OCI-LY7 (cell line): ENCODE measurements around the gene IL36B. TPM values are rescaled to one million over a fixed set of nuclear protein-coding genes. Genes with fewer than 3 reads are reported as not detected.

ENCODE experiments used
- BruUV-seq: library from RNA; stranded (reverse); fragments of 400-500 nt; replicated peaks from 2 replicates; lab custom pipeline; 2021; lab: Mats Ljungman, UMichigan
- CTCF ChIA-PET: fragments of 300-600 bp; sonication (Branson Sonifier 250); formaldehyde crosslinking; loops from one replicate; lab custom pipeline; 2022; ENCODE audit warnings: antibody characterized with exemption; ENCODE audit not compliant: unreplicated experiment; lab: Charles Lee
- POLR2A ChIA-PET: fragments of 300-600 bp; sonication (Branson Sonifier 250); formaldehyde crosslinking; loops from one replicate; lab custom pipeline; 2022; ENCODE audit warnings: antibody characterized with exemption; lab: Charles Lee
- DNase-seq: peaks from one replicate; pipeline ENCODE4 v3.0.0-alpha.2; 2015; ENCODE audit warnings: low spot score
- H2AFZ ChIP-seq: fragments of 200-600 bp; sonication (generic), shearing (Covaris generic); 2 replicates; pipeline ENCODE4 v1.6.1; 2014; ENCODE audit warnings: mild to moderate bottlenecking, antibody characterized with exemption, low read length, moderate library complexity
- H3K27ac ChIP-seq: fragments of 200-600 bp; sonication (generic); 2 replicates; pipeline ENCODE4 v1.5.1; 2014; ENCODE audit warnings: mixed run types, low read depth, mild to moderate bottlenecking, moderate library complexity, low read length, inconsistent platforms; ENCODE audit not compliant: poor library complexity, severe bottlenecking
- H3K36me3 ChIP-seq: fragments of 200-600 bp; sonication (generic); 2 replicates; pipeline ENCODE4 v1.6.1; 2014; ENCODE audit warnings: mild to moderate bottlenecking, antibody characterized with exemption, low read length, moderate library complexity, mixed read lengths; ENCODE audit not compliant: insufficient read depth
- H3K4me1 ChIP-seq: fragments of 200-600 bp; sonication (generic); 2 replicates; pipeline ENCODE4 v1.5.1; 2014; ENCODE audit warnings: mild to moderate bottlenecking, low read length; ENCODE audit not compliant: insufficient read depth, poor library complexity, severe bottlenecking
- H3K4me2 ChIP-seq: fragments of 200-600 bp; sonication (generic); 2 replicates; pipeline ENCODE4 v1.6.1; 2014; ENCODE audit warnings: mild to moderate bottlenecking, low read length
- H3K4me3 ChIP-seq: fragments of 200-600 bp; sonication (generic); 2 replicates; pipeline ENCODE4 v1.5.1; 2014; ENCODE audit warnings: mild to moderate bottlenecking, low read depth, low read length; ENCODE audit not compliant: poor library complexity, severe bottlenecking
- H3K79me2 ChIP-seq: fragments of 200-600 bp; sonication (generic); 2 replicates; pipeline ENCODE4 v1.6.1; 2016; ENCODE audit warnings: low read depth, mild to moderate bottlenecking, low read length, moderate library complexity, mixed read lengths; ENCODE audit not compliant: insufficient read depth
- H3K9me2 ChIP-seq: fragments of 200-600 bp; sonication (generic); 2 replicates; pipeline ENCODE4 v1.6.1; 2016; ENCODE audit warnings: mild to moderate bottlenecking, low read length, mixed read lengths; ENCODE audit not compliant: insufficient read depth
- H3K9me3 ChIP-seq: fragments of 200-600 bp; sonication (generic); 2 replicates; pipeline ENCODE4 v1.6.1; 2014; ENCODE audit warnings: mild to moderate bottlenecking, mixed run types, low read length, mixed read lengths
- H4K20me1 ChIP-seq: fragments of 200-600 bp; sonication (generic); 2 replicates; pipeline ENCODE4 v1.6.1; 2014; ENCODE audit warnings: mild to moderate bottlenecking, antibody characterized with exemption, low read length, moderate library complexity, mixed read lengths; ENCODE audit not compliant: insufficient read depth
- EZH2phosphoT487 ChIP-seq: fragments of 200-600 bp; sonication (generic); IDR thresholded peaks from 2 replicates; pipeline ENCODE4 v1.6.1; 2018; ENCODE audit warnings: low read depth, borderline replicate concordance, mild to moderate bottlenecking, mixed run types, antibody characterized with exemption, low read length, moderate library complexity, mixed read lengths
- intact Hi-C: fragments of 100-400 bp; cut with micrococcal nuclease; formaldehyde crosslinking; loops from one replicate; pipeline ENCODE4 v1.10.0; 2022; ENCODE audit not compliant: unreplicated experiment
- total RNA-seq, 2 experiments: library from RNA; depleted of rRNA in 1 of 2; stranded (reverse); fragments of >200 nt in 1 of 2; shearing (Covaris generic) in 1 of 2; gene quantifications; 2 replicates each; pipeline ENCODE4 v1.2.3, GENCODE V29; 2014 to 2022
- TF ChIP-seq, protein P1 (sequence below): fragments of 200-600 bp; sonication (generic); conservative IDR thresholded peaks from 2 replicates; pipeline ENCODE4 v1.5.1; 2014; ENCODE audit warnings: mild to moderate bottlenecking, antibody characterized with exemption, low read length, moderate library complexity, mixed read lengths

The IL36B gene
- total RNA-seq, 2 experiments from 2014 or later = not detected

DNA sequence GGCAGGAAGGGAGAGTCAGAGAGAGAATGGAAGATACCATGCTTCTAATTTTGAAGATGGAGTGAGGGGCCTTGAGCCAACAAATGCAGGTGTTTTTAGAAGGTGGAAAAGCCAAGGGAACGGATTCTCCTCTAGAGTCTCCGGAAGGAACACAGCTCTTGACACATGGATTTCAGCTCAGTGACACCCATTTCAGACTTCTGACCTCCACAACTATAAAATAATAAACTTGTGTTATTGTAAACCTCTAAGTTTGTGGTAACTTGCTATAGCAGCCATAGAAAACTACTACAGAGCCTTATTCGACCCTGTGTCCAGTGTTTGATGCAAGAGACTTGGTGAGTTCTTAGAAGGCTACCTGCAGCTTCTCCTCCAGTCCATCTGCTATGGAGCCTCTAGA lies 22.9 kb upstream of the IL36B start:
- intact Hi-C loops = no loop called here
- no peaks in the 10 kb centered on the region for H3K4me1 ChIP-seq
- TF ChIP-seq, protein P1, sequence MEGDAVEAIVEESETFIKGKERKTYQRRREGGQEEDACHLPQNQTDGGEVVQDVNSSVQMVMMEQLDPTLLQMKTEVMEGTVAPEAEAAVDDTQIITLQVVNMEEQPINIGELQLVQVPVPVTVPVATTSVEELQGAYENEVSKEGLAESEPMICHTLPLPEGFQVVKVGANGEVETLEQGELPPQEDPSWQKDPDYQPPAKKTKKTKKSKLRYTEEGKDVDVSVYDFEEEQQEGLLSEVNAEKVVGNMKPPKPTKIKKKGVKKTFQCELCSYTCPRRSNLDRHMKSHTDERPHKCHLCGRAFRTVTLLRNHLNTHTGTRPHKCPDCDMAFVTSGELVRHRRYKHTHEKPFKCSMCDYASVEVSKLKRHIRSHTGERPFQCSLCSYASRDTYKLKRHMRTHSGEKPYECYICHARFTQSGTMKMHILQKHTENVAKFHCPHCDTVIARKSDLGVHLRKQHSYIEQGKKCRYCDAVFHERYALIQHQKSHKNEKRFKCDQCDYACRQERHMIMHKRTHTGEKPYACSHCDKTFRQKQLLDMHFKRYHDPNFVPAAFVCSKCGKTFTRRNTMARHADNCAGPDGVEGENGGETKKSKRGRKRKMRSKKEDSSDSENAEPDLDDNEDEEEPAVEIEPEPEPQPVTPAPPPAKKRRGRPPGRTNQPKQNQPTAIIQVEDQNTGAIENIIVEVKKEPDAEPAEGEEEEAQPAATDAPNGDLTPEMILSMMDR = no peak
- TF ChIP-seq EZH2phosphoT487 = no peak
- H3K9me2 ChIP-seq = no peaks in the 10 kb centered on the region
- H2AFZ ChIP-seq = no peak overlapping the region
- no peaks in the 10 kb centered on the region for H3K36me3 ChIP-seq
- ChIA-PET POLR2A (no interaction called here), CTCF (no interaction called here)
- no peak overlapping the region for H3K4me2 ChIP-seq
- no peak overlapping the region for H3K4me3 ChIP-seq
- DNase-seq = no peak
- H3K79me2 ChIP-seq = no peaks in the 10 kb centered on the region
- no peak overlapping the region for H3K27ac ChIP-seq
- no peaks in the 10 kb centered on the region for H3K9me3 ChIP-seq
- no TSS peak for BruUV-seq
- H4K20me1 ChIP-seq = no peaks in the 10 kb centered on the region

DNA sequence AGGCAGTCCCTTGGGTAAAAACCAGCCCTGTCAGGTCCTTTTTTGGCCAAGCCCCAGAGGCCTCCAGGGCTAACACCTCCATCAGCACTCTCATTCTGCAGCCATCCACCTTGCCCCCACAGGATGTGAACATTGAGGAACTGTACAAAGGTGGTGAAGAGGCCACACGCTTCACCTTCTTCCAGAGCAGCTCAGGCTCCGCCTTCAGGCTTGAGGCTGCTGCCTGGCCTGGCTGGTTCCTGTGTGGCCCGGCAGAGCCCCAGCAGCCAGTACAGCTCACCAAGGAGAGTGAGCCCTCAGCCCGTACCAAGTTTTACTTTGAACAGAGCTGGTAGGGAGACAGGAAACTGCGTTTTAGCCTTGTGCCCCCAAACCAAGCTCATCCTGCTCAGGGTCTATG lies 22.4 kb upstream of the IL36B start:
- TF ChIP-seq, protein P1 = no peak
- no peak for TF ChIP-seq EZH2phosphoT487
- BruUV-seq = no TSS peak
- H3K27ac ChIP-seq = no peak overlapping the region

DNA sequence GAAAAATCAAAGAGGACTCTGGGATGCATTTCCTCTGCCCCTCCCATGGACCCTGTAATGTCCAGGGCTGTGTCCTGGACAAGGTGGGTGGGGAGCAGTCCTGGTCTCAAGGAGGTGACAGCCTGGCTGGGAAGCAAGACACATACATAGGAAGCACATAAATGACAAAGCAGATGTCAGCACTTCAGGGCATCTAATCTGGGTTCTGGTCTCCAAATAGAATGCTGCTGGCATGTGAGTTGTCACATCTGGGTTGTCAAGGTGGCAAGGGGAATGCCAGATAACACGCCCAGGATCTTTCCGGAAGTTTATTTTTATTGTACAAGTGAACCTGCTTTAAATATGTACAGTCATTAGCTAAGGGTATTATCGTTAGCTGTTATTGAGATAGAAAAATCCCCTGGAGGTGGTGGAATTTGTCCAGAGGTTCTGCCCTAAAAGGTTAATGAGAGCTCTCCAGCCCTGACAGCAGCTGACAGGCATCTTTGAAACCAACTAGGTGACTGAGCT lies 20.7 kb upstream of the IL36B start:
- no peak for DNase-seq
- BruUV-seq = no TSS peak
- Histone ChIP-seq H3K79me2 (no peaks in the 10 kb centered on the region), H3K36me3 (no peaks in the 10 kb centered on the region), H3K4me3 (no peak overlapping the region), H4K20me1 (no peaks in the 10 kb centered on the region), H2AFZ (no peak overlapping the region), H3K9me3 (no peaks in the 10 kb centered on the region), H3K4me2 (no peak overlapping the region), H3K4me1 (no peaks in the 10 kb centered on the region), H3K9me2 (no peaks in the 10 kb centered on the region), H3K27ac (no peak overlapping the region)
- CTCF ChIA-PET = no interaction called here
- POLR2A ChIA-PET = interaction anchor here (0.6 kb wide), 1 partner anchor 90 kb away, joined by 4 read pairs; no protein-coding TSS in a partner anchor
- no peak for TF ChIP-seq EZH2phosphoT487
- TF ChIP-seq, protein P1 = no peak
- intact Hi-C loops = no loop called here

More for the DNA sequence above, 22.4 kb upstream of the IL36B start:
- H3K9me3 ChIP-seq = no peaks in the 10 kb centered on the region
- H3K4me3 ChIP-seq = no peak overlapping the region
- no peak overlapping the region for H3K4me2 ChIP-seq
- no peaks in the 10 kb centered on the region for H3K4me1 ChIP-seq
- no peaks in the 10 kb centered on the region for H3K9me2 ChIP-seq
- H2AFZ ChIP-seq = no peak overlapping the region
- intact Hi-C loops = no loop called here
- H3K36me3 ChIP-seq = no peaks in the 10 kb centered on the region
- ChIA-PET CTCF (no interaction called here), POLR2A (no interaction called here)
- H4K20me1 ChIP-seq = no peaks in the 10 kb centered on the region
- DNase-seq = no peak
- H3K79me2 ChIP-seq = no peaks in the 10 kb centered on the region
